Activated T-helper 1 cell treated with anti-CD3 and anti-CD28 coated beads, Interleukin-12 subunit alpha, Interleukin-12 subunit beta, Interleukin-2, Interleukin-4 antibody, amounts not matched to agents 30 ng/mL and 10 ng/mL and 1 ng/mL, durations not matched to agents 14 hours and 24 hours and 36 hours (primary cell): ENCODE results near the gene SLC8B1. TPM values are rescaled to one million over a fixed set of nuclear protein-coding genes. Genes with fewer than 3 reads are reported as not detected.

Source experiments
- DNase-seq: peaks from one replicate; pipeline ENCODE4 v3.0.0; 2021; ENCODE audit warnings: low spot score
- H3K27ac Mint-ChIP-seq: one replicate; pipeline ENCODE4 v1.8.0; 2021; ENCODE audit warnings: mild to moderate bottlenecking, mixed read lengths
- H3K27me3 Mint-ChIP-seq: one replicate; pipeline ENCODE4 v1.8.0; 2022; ENCODE audit warnings: mild to moderate bottlenecking, moderate library complexity, mixed read lengths; ENCODE audit not compliant: insufficient read depth
- H3K36me3 Mint-ChIP-seq: one replicate; pipeline ENCODE4 v1.8.0; 2021; ENCODE audit warnings: low read depth, mixed read lengths
- H3K4me1 Mint-ChIP-seq: one replicate; pipeline ENCODE4 v1.8.0; 2021; ENCODE audit warnings: low read depth, mixed read lengths
- H3K4me3 Mint-ChIP-seq: one replicate; pipeline ENCODE4 v1.8.0; 2021; ENCODE audit warnings: mild to moderate bottlenecking, moderate library complexity, mixed read lengths
- H3K9me3 Mint-ChIP-seq: one replicate; pipeline ENCODE4 v1.8.0; 2021; ENCODE audit warnings: mixed read lengths
- intact Hi-C: fragments of 100-400 bp; cut with micrococcal nuclease; formaldehyde crosslinking; loops from one replicate; pipeline ENCODE4 v1.15.1; 2024
- total RNA-seq: library from RNA; stranded (reverse); gene quantifications from 2 replicates; pipeline ENCODE4 v1.2.3, GENCODE V29; 2022

The SLC8B1 gene
- 21.2 TPM in 2 replicates for total RNA-seq

GRCh38 chr12:113334786-113335539 is at the start of gene SLC8B1:
Gene SLC8B1, minus strand, starts transcription at chr12:113335109. Its CDS starts 2,231 bp downstream, at chr12:113332878.
- peak within 1 kb of the TSS; percentile 93 for H3K4me3 Mint-ChIP-seq
- peak within 1 kb of the TSS; percentile 68 for H3K27ac Mint-ChIP-seq
- peaks cover 12% of the 10 kb centered on the region for H3K4me1 Mint-ChIP-seq
- H3K9me3 Mint-ChIP-seq, result no peaks in the 10 kb centered on the region
- intact Hi-C loops, result loop anchor here (1.0 to 5.0 kb wide), 8 partner anchors 23 to 1493 kb away; partner anchors contain the start of genes DDX54, MAPKAPK5, PLBD2 and RBM19
- H3K27me3 Mint-ChIP-seq, result peaks cover 5% of the 10 kb centered on the region
- DNase-seq, result peak; percentile 79
- peaks cover 17% of the 10 kb centered on the region for H3K36me3 Mint-ChIP-seq

- H3K27me3 Mint-ChIP-seq, result no peaks in the 10 kb centered on the region
- H3K27ac Mint-ChIP-seq, result no peak overlapping the region
- intact Hi-C loops, result no loop called here
- peaks cover 1% of the 10 kb centered on the region for H3K36me3 Mint-ChIP-seq
- H3K9me3 Mint-ChIP-seq, result no peaks in the 10 kb centered on the region
- no peak overlapping the region for H3K4me3 Mint-ChIP-seq
- H3K4me1 Mint-ChIP-seq, result no peaks in the 10 kb centered on the region
- DNase-seq, result no peak
These were observed 47.3 kb upstream of the SLC8B1 start for GRCh38 chr12:113382206-113382605.

GRCh38 chr12:113381220-113381619 is 46.3 kb upstream of the SLC8B1 start:
- Mint-ChIP-seq H3K4me3 (no peak overlapping the region), H3K36me3 (peaks cover 3% of the 10 kb centered on the region), H3K4me1 (no peaks in the 10 kb centered on the region), H3K27ac (no peak overlapping the region), H3K27me3 (no peaks in the 10 kb centered on the region), H3K9me3 (no peaks in the 10 kb centered on the region)
- no peak for DNase-seq
- intact Hi-C loops, result no loop called here

GRCh38 chr12:113378291-113378690 is 43.4 kb upstream of the SLC8B1 start:
- H3K27ac Mint-ChIP-seq, result no peak overlapping the region
- peaks cover 9% of the 10 kb centered on the region for H3K36me3 Mint-ChIP-seq
- no peaks in the 10 kb centered on the region for H3K4me1 Mint-ChIP-seq
- no peaks in the 10 kb centered on the region for H3K9me3 Mint-ChIP-seq
- no peak overlapping the region for H3K4me3 Mint-ChIP-seq
- intact Hi-C loops, result no loop called here
- no peak for DNase-seq
- H3K27me3 Mint-ChIP-seq, result no peaks in the 10 kb centered on the region

GRCh38 chr12:113374823-113375428 is 40.0 kb upstream of the SLC8B1 start:
- peaks cover 9% of the 10 kb centered on the region for H3K36me3 Mint-ChIP-seq
- H3K27me3 Mint-ChIP-seq, result no peaks in the 10 kb centered on the region
- no peaks in the 10 kb centered on the region for H3K9me3 Mint-ChIP-seq
- H3K27ac Mint-ChIP-seq, result no peak overlapping the region
- no peak for DNase-seq
- H3K4me3 Mint-ChIP-seq, result no peak overlapping the region
- intact Hi-C loops, result no loop called here
- H3K4me1 Mint-ChIP-seq, result peaks cover 7% of the 10 kb centered on the region

GRCh38 chr12:113373969-113374368 is 39.1 kb upstream of the SLC8B1 start:
- intact Hi-C loops, result no loop called here
- Mint-ChIP-seq H3K27me3 (no peaks in the 10 kb centered on the region), H3K36me3 (peaks cover 9% of the 10 kb centered on the region), H3K27ac (no peak overlapping the region), H3K4me3 (no peak overlapping the region), H3K4me1 (peaks cover 7% of the 10 kb centered on the region), H3K9me3 (no peaks in the 10 kb centered on the region)
- no peak for DNase-seq

- H3K27ac Mint-ChIP-seq, result no peak overlapping the region
- H3K9me3 Mint-ChIP-seq, result no peaks in the 10 kb centered on the region
- intact Hi-C loops, result no loop called here
- no peaks in the 10 kb centered on the region for H3K27me3 Mint-ChIP-seq
- DNase-seq, result no peak
- peaks cover 9% of the 10 kb centered on the region for H3K36me3 Mint-ChIP-seq
- H3K4me1 Mint-ChIP-seq, result peaks cover 7% of the 10 kb centered on the region
- no peak overlapping the region for H3K4me3 Mint-ChIP-seq
These were observed 38.5 kb upstream of the SLC8B1 start for GRCh38 chr12:113373440-113373839.

GRCh38 chr12:113372371-113372770 is 37.5 kb upstream of the SLC8B1 start:
- Mint-ChIP-seq H3K4me3 (no peak overlapping the region), H3K27me3 (no peaks in the 10 kb centered on the region), H3K9me3 (no peaks in the 10 kb centered on the region), H3K4me1 (peaks cover 7% of the 10 kb centered on the region), H3K36me3 (peaks cover 9% of the 10 kb centered on the region), H3K27ac (no peak overlapping the region)
- DNase-seq, result no peak
- intact Hi-C loops, result no loop called here

- H3K9me3 Mint-ChIP-seq, result no peaks in the 10 kb centered on the region
These were observed 36.9 kb upstream of the SLC8B1 start for GRCh38 chr12:113371808-113372207.

GRCh38 chr12:113370923-113371682 is 36.2 kb upstream of the SLC8B1 start:
- H3K27ac Mint-ChIP-seq, result no peak overlapping the region
- no peaks in the 10 kb centered on the region for H3K27me3 Mint-ChIP-seq
- no peaks in the 10 kb centered on the region for H3K9me3 Mint-ChIP-seq
- H3K4me3 Mint-ChIP-seq, result no peak overlapping the region
- intact Hi-C loops, result no loop called here
- DNase-seq, result no peak
- peaks cover 7% of the 10 kb centered on the region for H3K4me1 Mint-ChIP-seq
- peaks cover 6% of the 10 kb centered on the region for H3K36me3 Mint-ChIP-seq

More at GRCh38 chr12:113371808-113372207, 36.9 kb upstream of the SLC8B1 start:
- Mint-ChIP-seq H3K27ac (no peak overlapping the region), H3K27me3 (no peaks in the 10 kb centered on the region), H3K4me1 (peaks cover 7% of the 10 kb centered on the region), H3K4me3 (no peak overlapping the region), H3K36me3 (peaks cover 6% of the 10 kb centered on the region)
- no peak for DNase-seq
- intact Hi-C loops, result no loop called here

GRCh38 chr12:113369391-113369985 is 34.6 kb upstream of the SLC8B1 start:
- H3K36me3 Mint-ChIP-seq, result peaks cover 1% of the 10 kb centered on the region
- DNase-seq, result no peak
- H3K27me3 Mint-ChIP-seq, result no peaks in the 10 kb centered on the region
- H3K4me3 Mint-ChIP-seq, result no peak overlapping the region
- H3K9me3 Mint-ChIP-seq, result no peaks in the 10 kb centered on the region
- H3K27ac Mint-ChIP-seq, result no peak overlapping the region
- intact Hi-C loops, result no loop called here
- H3K4me1 Mint-ChIP-seq, result peaks cover 7% of the 10 kb centered on the region

- intact Hi-C loops, result no loop called here
- Mint-ChIP-seq H3K27ac (no peak overlapping the region), H3K4me3 (no peak overlapping the region), H3K9me3 (no peaks in the 10 kb centered on the region), H3K36me3 (no peaks in the 10 kb centered on the region), H3K27me3 (no peaks in the 10 kb centered on the region), H3K4me1 (peaks cover 7% of the 10 kb centered on the region)
- no peak for DNase-seq
These were observed 33.4 kb upstream of the SLC8B1 start for GRCh38 chr12:113368331-113368730.
